Measurements from ENCODE around the gene PLEKHN1.

Gene PLEKHN1

DNA sequence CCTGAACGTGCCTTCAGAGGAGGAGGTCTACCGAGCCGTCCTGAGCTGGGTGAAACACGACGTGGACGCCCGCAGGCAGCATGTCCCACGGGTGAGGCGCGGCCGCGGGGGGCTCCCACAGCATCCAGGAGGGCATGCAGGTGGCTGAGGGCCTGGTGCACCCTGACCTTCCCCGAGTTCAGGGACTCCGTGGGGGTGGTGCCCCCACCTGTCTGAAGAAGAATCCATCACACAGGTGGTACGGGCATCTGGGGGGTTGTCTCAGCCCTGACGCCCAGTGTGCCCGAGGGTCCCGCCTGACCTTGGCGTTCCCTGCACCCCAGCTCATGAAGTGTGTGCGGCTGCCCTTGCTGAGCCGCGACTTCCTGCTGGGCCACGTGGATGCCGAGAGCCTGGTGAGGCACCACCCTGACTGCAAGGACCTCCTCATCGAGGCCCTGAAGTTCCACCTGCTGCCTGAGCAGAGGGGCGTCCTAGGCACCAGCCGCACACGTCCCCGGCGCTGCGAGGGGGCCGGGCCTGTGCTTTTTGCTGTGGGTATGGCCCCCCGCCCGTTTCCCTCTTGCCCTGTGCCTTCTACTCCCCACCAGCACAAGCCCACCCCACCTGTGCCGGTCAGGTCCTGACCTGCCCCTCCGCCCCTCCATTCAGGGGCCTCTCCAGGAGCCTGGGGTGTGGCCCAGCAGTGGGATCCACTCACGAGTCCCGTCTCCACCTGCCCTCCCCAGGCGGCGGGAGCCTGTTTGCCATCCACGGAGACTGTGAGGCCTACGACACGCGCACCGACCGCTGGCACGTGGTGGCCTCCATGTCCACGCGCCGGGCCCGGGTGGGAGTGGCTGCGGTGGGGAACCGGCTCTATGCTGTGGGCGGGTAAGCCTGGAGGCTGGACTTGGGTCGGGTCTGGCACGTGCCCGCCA is 3.6 kb upstream of the PLEKHN1 start:
- Histone ChIP-seq H4K20me1 (ENCODE audit: low read depth, low read length) (no peaks in the 10 kb centered on the region), H3K9ac (ENCODE audit: low read length) (no peak overlapping the region), H3K4me2 (ENCODE audit: low read depth, low read length, poor library complexity, severe bottlenecking) (no peak overlapping the region), H3K9me2 (replicated peaks; ENCODE audit: insufficient read depth, low read length) (no peaks in the 10 kb centered on the region), H3K79me2 (ENCODE audit: insufficient read depth, low read length) (peaks cover 14% of the 10 kb centered on the region), H3K9me3 (ENCODE audit: insufficient read depth, low read length) (no peaks in the 10 kb centered on the region), H3K4me3 (ENCODE audit: insufficient read depth, low read length, poor library complexity, severe bottlenecking) (no peak overlapping the region), H3K27me3 (ENCODE audit: low read length) (no peaks in the 10 kb centered on the region), H3F3A (ENCODE audit: insufficient read depth) (no peaks in the 10 kb centered on the region), H3K27ac (ENCODE audit: low read depth, low read length) (no peak overlapping the region), H3K36me3 (ENCODE audit: low read length) (no peaks in the 10 kb centered on the region), H2AFZ (ENCODE audit: low read depth, low read length, severe bottlenecking) (no peak overlapping the region)
- TF ChIP-seq, protein P1, sequence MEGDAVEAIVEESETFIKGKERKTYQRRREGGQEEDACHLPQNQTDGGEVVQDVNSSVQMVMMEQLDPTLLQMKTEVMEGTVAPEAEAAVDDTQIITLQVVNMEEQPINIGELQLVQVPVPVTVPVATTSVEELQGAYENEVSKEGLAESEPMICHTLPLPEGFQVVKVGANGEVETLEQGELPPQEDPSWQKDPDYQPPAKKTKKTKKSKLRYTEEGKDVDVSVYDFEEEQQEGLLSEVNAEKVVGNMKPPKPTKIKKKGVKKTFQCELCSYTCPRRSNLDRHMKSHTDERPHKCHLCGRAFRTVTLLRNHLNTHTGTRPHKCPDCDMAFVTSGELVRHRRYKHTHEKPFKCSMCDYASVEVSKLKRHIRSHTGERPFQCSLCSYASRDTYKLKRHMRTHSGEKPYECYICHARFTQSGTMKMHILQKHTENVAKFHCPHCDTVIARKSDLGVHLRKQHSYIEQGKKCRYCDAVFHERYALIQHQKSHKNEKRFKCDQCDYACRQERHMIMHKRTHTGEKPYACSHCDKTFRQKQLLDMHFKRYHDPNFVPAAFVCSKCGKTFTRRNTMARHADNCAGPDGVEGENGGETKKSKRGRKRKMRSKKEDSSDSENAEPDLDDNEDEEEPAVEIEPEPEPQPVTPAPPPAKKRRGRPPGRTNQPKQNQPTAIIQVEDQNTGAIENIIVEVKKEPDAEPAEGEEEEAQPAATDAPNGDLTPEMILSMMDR (IDR thresholded peaks at IDR 0.05; ENCODE audit: insufficient read depth, low read length, poor library complexity, severe bottlenecking): no peak
- TF ChIP-seq EZH2phosphoT487 (conservative IDR thresholded peaks at IDR 0.05; ENCODE audit: low read length): no peak

- Histone ChIP-seq H3K36me3 (ENCODE audit: low read length) (no peaks in the 10 kb centered on the region), H3K27me3 (ENCODE audit: low read length) (no peaks in the 10 kb centered on the region), H3K4me2 (ENCODE audit: low read depth, low read length, poor library complexity, severe bottlenecking) (no peak overlapping the region), H3K4me3 (ENCODE audit: insufficient read depth, low read length, poor library complexity, severe bottlenecking) (no peak overlapping the region), H4K20me1 (ENCODE audit: low read depth, low read length) (no peaks in the 10 kb centered on the region), H3K9me3 (ENCODE audit: insufficient read depth, low read length) (no peaks in the 10 kb centered on the region), H2AFZ (ENCODE audit: low read depth, low read length, severe bottlenecking) (no peak overlapping the region), H3K79me2 (ENCODE audit: insufficient read depth, low read length) (peaks cover 7% of the 10 kb centered on the region), H3F3A (ENCODE audit: insufficient read depth) (no peaks in the 10 kb centered on the region), H3K27ac (ENCODE audit: low read depth, low read length) (no peak overlapping the region), H3K9me2 (replicated peaks; ENCODE audit: insufficient read depth, low read length) (no peaks in the 10 kb centered on the region), H3K9ac (ENCODE audit: low read length) (no peak overlapping the region)
- TF ChIP-seq, protein P1 (IDR thresholded peaks at IDR 0.05; ENCODE audit: insufficient read depth, low read length, poor library complexity, severe bottlenecking): no peak
- no peak for TF ChIP-seq EZH2phosphoT487 (conservative IDR thresholded peaks at IDR 0.05; ENCODE audit: low read length)
Measured at GRCh38 chr1:963301-963651, 3.0 kb upstream of the PLEKHN1 start.

- no peaks in the 10 kb centered on the region for H4K20me1 ChIP-seq (ENCODE audit: low read depth, low read length)
- H3K4me2 ChIP-seq (ENCODE audit: low read depth, low read length, poor library complexity, severe bottlenecking): no peak overlapping the region
- no peaks in the 10 kb centered on the region for H3F3A ChIP-seq (ENCODE audit: insufficient read depth)
- H3K4me3 ChIP-seq (ENCODE audit: insufficient read depth, low read length, poor library complexity, severe bottlenecking): no peak overlapping the region
- no peak overlapping the region for H3K9ac ChIP-seq (ENCODE audit: low read length)
- no peaks in the 10 kb centered on the region for H3K27me3 ChIP-seq (ENCODE audit: low read length)
- no peaks in the 10 kb centered on the region for H3K9me3 ChIP-seq (ENCODE audit: insufficient read depth, low read length)
- no peak overlapping the region for H3K27ac ChIP-seq (ENCODE audit: low read depth, low read length)
- H2AFZ ChIP-seq (ENCODE audit: low read depth, low read length, severe bottlenecking): no peak overlapping the region
- TF ChIP-seq EZH2phosphoT487 (conservative IDR thresholded peaks at IDR 0.05; ENCODE audit: low read length): no peak
- TF ChIP-seq, protein P1 (IDR thresholded peaks at IDR 0.05; ENCODE audit: insufficient read depth, low read length, poor library complexity, severe bottlenecking): no peak
- H3K79me2 ChIP-seq (ENCODE audit: insufficient read depth, low read length): peaks cover under 1% of the 10 kb centered on the region
- H3K36me3 ChIP-seq (ENCODE audit: low read length): no peaks in the 10 kb centered on the region
- H3K9me2 ChIP-seq (replicated peaks; ENCODE audit: insufficient read depth, low read length): no peaks in the 10 kb centered on the region
Measured at GRCh38 chr1:963746-964525, 2.3 kb upstream of the PLEKHN1 start.

Data from SU-DHL-6 (cell line).